B cell (primary cell): ENCODE data around the gene SLAIN2. TPM values are rescaled to one million over a fixed set of nuclear protein-coding genes. Genes with fewer than 3 reads are reported as not detected.

ENCODE experiments used
- ATAC-seq: fragments of 200-7000 bp; cut with Tn5 transposase; one replicate; pipeline ENCODE4 v1.10.0; 2021; ENCODE audit warnings: low read depth, mild to moderate bottlenecking, moderate number of reproducible peaks, moderate library complexity
- CTCF ChIA-PET: fragments of 350-600 bp; sonication (Branson Sonifier 250); formaldehyde crosslinking; loops from one replicate; lab custom pipeline; 2021; ENCODE audit warnings: antibody characterized with exemption, inconsistent platforms; lab: Charles Lee
- POLR2A ChIA-PET: fragments of 350-600 bp; sonication (Branson Sonifier 250); formaldehyde crosslinking; loops from one replicate; lab custom pipeline; 2021; ENCODE audit warnings: antibody characterized with exemption; lab: Charles Lee
- DNase-seq: peaks from one replicate; pipeline ENCODE4 v3.0.0; 2013
- H2AFZ ChIP-seq: 2 replicates; pipeline ENCODE4 v1.6.1; 2012; ENCODE audit warnings: mild to moderate bottlenecking, low read depth, low read length; ENCODE audit not compliant: insufficient read depth, poor library complexity, severe bottlenecking
- H3K27ac ChIP-seq, 2 donors: 1 replicate in 1 of 2; 2 replicates in 1 of 2; pipeline ENCODE4 v1.5.1; 2012 to 2013; ENCODE audit warnings: low read length in 2 of 2, mild to moderate bottlenecking in 2 of 2, moderate library complexity in 1 of 2
- H3K27me3 ChIP-seq, 4 experiments: fragments of 200-600 bp in 1 of 4; sonication (generic) in 1 of 4; replicated peaks in 1 of 4; 1 replicate in 2 of 4; 2 replicates in 2 of 4; pipeline versions ENCODE4 v1.6.1 to v1.7.0; 2013 to 2016; ENCODE audit warnings: low read length in 3 of 4, mild to moderate bottlenecking in 2 of 4, mixed read lengths in 1 of 4, moderate library complexity in 1 of 4; ENCODE audit not compliant: insufficient read depth in 4 of 4, control insufficient read depth in 3 of 4; ENCODE audit errors: control extremely low read depth in 1 of 4
- H3K36me3 ChIP-seq, 2 experiments: replicated peaks in 1 of 2; 1 replicate in 1 of 2; 2 replicates in 1 of 2; pipeline versions ENCODE4 v1.6.1 to v1.7.1; 2013; ENCODE audit warnings: low read length in 1 of 2; ENCODE audit not compliant: insufficient read depth in 2 of 2, control insufficient read depth in 1 of 2; ENCODE audit errors: control extremely low read depth in 1 of 2, extremely low read depth in 1 of 2
- H3K4me1 ChIP-seq, 2 donors: fragments of 200-600 bp in 1 of 2; sonication (generic) in 1 of 2; 1 replicate in 1 of 2; 2 replicates in 1 of 2; pipeline versions ENCODE4 v1.5.1 to v1.6.1; 2013 to 2017; ENCODE audit warnings: low read length in 2 of 2; ENCODE audit not compliant: control insufficient read depth in 2 of 2, insufficient read depth in 2 of 2
- H3K4me2 ChIP-seq: replicated peaks from 2 replicates; pipeline ENCODE3; 2012; ENCODE audit warnings: mild to moderate bottlenecking, low read depth, low read length; ENCODE audit not compliant: poor library complexity, severe bottlenecking
- H3K4me3 ChIP-seq, 5 experiments: fragments of 200-600 bp in 1 of 5; sonication (generic) in 1 of 5; 1 replicate in 3 of 5; 2 replicates in 2 of 5; pipeline versions ENCODE4 v1.5.1 to v1.7.0; 2011 to 2016; ENCODE audit warnings: low read length in 4 of 5, mild to moderate bottlenecking in 4 of 5, low read depth in 2 of 5, control low read depth in 1 of 5, moderate library complexity in 1 of 5; ENCODE audit not compliant: insufficient read depth in 1 of 5; ENCODE audit errors: control extremely low read depth in 1 of 5, extremely low read depth in 1 of 5
- H3K79me2 ChIP-seq: fragments of 200-600 bp; sonication (generic); one replicate; pipeline ENCODE4 v1.6.0; 2016; ENCODE audit warnings: low read length; ENCODE audit not compliant: control insufficient read depth, insufficient read depth
- H3K9ac ChIP-seq: fragments of 200-600 bp; sonication (generic); 2 replicates; pipeline ENCODE4 v1.6.1; 2017; ENCODE audit warnings: mild to moderate bottlenecking, low read length, moderate library complexity
- H3K9me3 ChIP-seq, 3 donors: one replicate each; pipeline versions ENCODE4 v1.6.1 to v1.7.1; 2013; ENCODE audit warnings: low read length in 2 of 3; ENCODE audit not compliant: control insufficient read depth in 2 of 3, insufficient read depth in 1 of 3; ENCODE audit errors: control extremely low read depth in 1 of 3
- H4K20me1 ChIP-seq: 2 replicates; pipeline ENCODE4 v1.6.0; 2012; ENCODE audit warnings: mild to moderate bottlenecking, low read length; ENCODE audit not compliant: insufficient read depth, control insufficient read depth, poor library complexity, severe bottlenecking
- H3K27ac Mint-ChIP-seq: one replicate; pipeline ENCODE4 v1.8.0; 2021; ENCODE audit warnings: mixed read lengths
- H3K27me3 Mint-ChIP-seq: one replicate; pipeline ENCODE4 v1.8.0; 2021; ENCODE audit warnings: mixed read lengths
- H3K4me1 Mint-ChIP-seq: one replicate; pipeline ENCODE4 v1.8.0; 2021; ENCODE audit warnings: mixed read lengths
- H3K4me3 Mint-ChIP-seq: one replicate; pipeline ENCODE4 v1.8.0; 2021; ENCODE audit warnings: mixed read lengths
- H3K9me3 Mint-ChIP-seq: one replicate; pipeline ENCODE4 v1.8.0; 2022; ENCODE audit warnings: mixed read lengths; ENCODE audit not compliant: insufficient read depth
- EZH2 ChIP-seq: IDR thresholded peaks from 2 replicates; pipeline ENCODE4 v1.6.1; 2012; ENCODE audit warnings: borderline replicate concordance, low read depth, mild to moderate bottlenecking, moderate library complexity, low read length; ENCODE audit not compliant: insufficient read depth, poor library complexity, severe bottlenecking
- WGBS: methylation state at CpG from one replicate; pipeline ENCODE4 v1.1.5; 2013; ENCODE audit warnings: missing lambda C conversion rate; ENCODE audit not compliant: insufficient coverage; 5-methylcytosine and 5-hydroxymethylcytosine counted together
- intact Hi-C: fragments of 100-400 bp; cut with micrococcal nuclease; formaldehyde crosslinking; loops from one replicate; pipeline ENCODE4 v1.10.0; 2022
- polyA plus RNA-seq: library from polyadenylated mRNA; depleted of rRNA; stranded (reverse); fragments of >200 nt; gene quantifications from 2 replicates; pipeline ENCODE4 v1.2.3, GENCODE V29; 2012
- total RNA-seq, 2 donors: library from RNA; stranded (reverse); fragments of 120-200 nt in 1 of 2; gene quantifications; 1 replicate in 1 of 2; 2 replicates in 1 of 2; pipeline versions ENCODE4 v1.2.3 to v1.2.4, GENCODE V29; 2013 to 2022
- TF ChIP-seq, protein P1 (sequence below): fragments of 200-600 bp; IDR thresholded peaks from one replicate; pipeline ENCODE4 v1.8.0; 2022; ENCODE audit warnings: antibody characterized with exemption, mild to moderate bottlenecking

The SLAIN2 gene
- total and polyA plus RNA-seq, 2 donors (not counting 1 experiment from before 2014, with no cell fraction given): 19.7 to 69.1 TPM

DNA sequence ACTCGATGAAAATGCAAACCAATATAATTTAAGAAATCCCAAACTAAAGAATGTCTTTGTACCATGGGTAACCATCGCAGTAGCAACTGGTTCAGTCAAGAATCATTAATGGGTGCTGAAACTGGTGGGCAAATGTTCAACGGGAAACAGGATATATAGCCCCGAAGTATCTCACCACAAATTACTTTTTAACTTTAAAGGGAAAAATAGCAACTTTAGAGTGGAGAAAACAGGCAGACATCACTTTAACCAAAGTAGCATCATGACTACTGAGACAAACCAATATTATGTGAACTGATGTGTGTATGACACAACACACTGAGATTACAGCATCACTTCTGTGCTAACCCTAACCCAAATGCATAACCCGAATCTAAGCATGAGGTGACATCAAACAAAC, 33.8 kb upstream of the SLAIN2 start:
- Mint-ChIP-seq H3K4me1 (no peaks in the 10 kb centered on the region), H3K9me3 (no peaks in the 10 kb centered on the region), H3K27me3 (no peaks in the 10 kb centered on the region), H3K27ac (no peak overlapping the region), H3K4me3 (no peak overlapping the region)
- ChIA-PET POLR2A (no interaction called here), CTCF (no interaction called here)
- Histone ChIP-seq H2AFZ (no peak overlapping the region), H3K79me2 (no peaks in the 10 kb centered on the region), H3K36me3 (no peaks in the 10 kb centered on the region), H4K20me1 (no peaks in the 10 kb centered on the region), H3K4me1 (no peaks in the 10 kb centered on the region), H3K27ac (no peak overlapping the region), H3K4me3 (no peak overlapping the region), H3K27me3 (no peaks in the 10 kb centered on the region), H3K9me3 (no peaks in the 10 kb centered on the region), H3K9ac (no peak overlapping the region), H3K4me2 (no peak overlapping the region)
- WGBS: no CpG with 5 or more reads among the region's 5 CpGs
- ATAC-seq (no peak), DNase-seq (no peak)
- intact Hi-C loops: no loop called here
- TF ChIP-seq EZH2: no peak
- TF ChIP-seq, protein P1, sequence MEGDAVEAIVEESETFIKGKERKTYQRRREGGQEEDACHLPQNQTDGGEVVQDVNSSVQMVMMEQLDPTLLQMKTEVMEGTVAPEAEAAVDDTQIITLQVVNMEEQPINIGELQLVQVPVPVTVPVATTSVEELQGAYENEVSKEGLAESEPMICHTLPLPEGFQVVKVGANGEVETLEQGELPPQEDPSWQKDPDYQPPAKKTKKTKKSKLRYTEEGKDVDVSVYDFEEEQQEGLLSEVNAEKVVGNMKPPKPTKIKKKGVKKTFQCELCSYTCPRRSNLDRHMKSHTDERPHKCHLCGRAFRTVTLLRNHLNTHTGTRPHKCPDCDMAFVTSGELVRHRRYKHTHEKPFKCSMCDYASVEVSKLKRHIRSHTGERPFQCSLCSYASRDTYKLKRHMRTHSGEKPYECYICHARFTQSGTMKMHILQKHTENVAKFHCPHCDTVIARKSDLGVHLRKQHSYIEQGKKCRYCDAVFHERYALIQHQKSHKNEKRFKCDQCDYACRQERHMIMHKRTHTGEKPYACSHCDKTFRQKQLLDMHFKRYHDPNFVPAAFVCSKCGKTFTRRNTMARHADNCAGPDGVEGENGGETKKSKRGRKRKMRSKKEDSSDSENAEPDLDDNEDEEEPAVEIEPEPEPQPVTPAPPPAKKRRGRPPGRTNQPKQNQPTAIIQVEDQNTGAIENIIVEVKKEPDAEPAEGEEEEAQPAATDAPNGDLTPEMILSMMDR: no peak

DNA sequence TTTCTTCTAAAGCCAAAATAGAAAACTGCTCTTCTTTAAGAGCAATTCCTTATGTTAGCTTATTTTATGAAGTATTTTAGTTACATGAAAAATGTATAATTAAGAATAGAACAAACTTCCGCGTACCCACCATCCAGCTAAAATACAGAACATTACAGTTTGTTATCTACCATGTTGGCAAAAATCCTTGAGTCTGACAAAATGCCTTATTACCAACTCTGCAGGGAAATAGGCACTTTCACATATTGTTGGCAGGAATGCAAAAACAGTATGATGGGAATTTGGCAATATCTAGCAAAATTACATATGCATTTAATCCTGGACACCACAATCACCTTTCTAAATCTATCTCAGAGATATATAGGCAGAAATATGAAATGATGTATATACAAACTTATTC, 32.4 kb upstream of the SLAIN2 start:
- Histone ChIP-seq H3K27ac (no peak overlapping the region), H4K20me1 (no peaks in the 10 kb centered on the region), H2AFZ (no peak overlapping the region), H3K4me2 (no peak overlapping the region), H3K4me1 (no peaks in the 10 kb centered on the region), H3K4me3 (no peak overlapping the region), H3K36me3 (no peaks in the 10 kb centered on the region), H3K9ac (no peak overlapping the region), H3K9me3 (no peaks in the 10 kb centered on the region), H3K27me3 (no peaks in the 10 kb centered on the region), H3K79me2 (no peaks in the 10 kb centered on the region)
- ATAC-seq: no peak
- Mint-ChIP-seq H3K4me1 (no peaks in the 10 kb centered on the region), H3K4me3 (no peak overlapping the region), H3K9me3 (no peaks in the 10 kb centered on the region), H3K27ac (no peak overlapping the region), H3K27me3 (no peaks in the 10 kb centered on the region)
- POLR2A ChIA-PET: no interaction called here
- TF ChIP-seq EZH2: no peak
- TF ChIP-seq, protein P1: no peak
- CTCF ChIA-PET: no interaction called here
- intact Hi-C loops: no loop called here
- no peak for DNase-seq
- WGBS: no CpG with 5 or more reads among the region's 2 CpGs
